HEK293 (cell line): ENCODE measurements around the gene SUSD6.

Source experiments
- CTCF ChIP-seq: fragments of 450-650 bp; formaldehyde crosslinking; IDR thresholded peaks from 2 replicates; pipeline ENCODE4 v1.5.1; 2016; ENCODE audit warnings: missing biosample characterization, missing genetic modification characterization
- ZBTB10 ChIP-seq: fragments of 450-650 bp; formaldehyde crosslinking; IDR thresholded peaks from 2 replicates; pipeline ENCODE4 v1.5.1; 2016; ENCODE audit warnings: missing biosample characterization, missing genetic modification characterization
- ZBTB20 ChIP-seq: fragments of 450-650 bp; formaldehyde crosslinking; IDR thresholded peaks from 2 replicates; pipeline ENCODE4 v1.5.1; 2016; ENCODE audit warnings: missing biosample characterization, missing genetic modification characterization
- ZNF704 ChIP-seq: fragments of 450-650 bp; formaldehyde crosslinking; IDR thresholded peaks from 2 replicates; pipeline ENCODE4 v1.5.1; 2016; ENCODE audit warnings: missing biosample characterization, missing genetic modification characterization
- ZNF76 ChIP-seq: fragments of 450-650 bp; formaldehyde crosslinking; IDR thresholded peaks from 2 replicates; pipeline ENCODE4; 2016; ENCODE audit warnings: low read depth, missing biosample characterization, missing genetic modification characterization, borderline replicate concordance
- ZNF792 ChIP-seq: fragments of 450-650 bp; formaldehyde crosslinking; IDR thresholded peaks from 2 replicates; pipeline ENCODE4 v1.5.1; 2016; ENCODE audit warnings: missing biosample characterization, missing genetic modification characterization
- ZNF837 ChIP-seq: fragments of 450-650 bp; formaldehyde crosslinking; IDR thresholded peaks from 2 replicates; pipeline ENCODE4 v1.5.1; 2016; ENCODE audit warnings: missing biosample characterization, missing genetic modification characterization

- TF ChIP-seq CTCF (no peak), ZNF76 (tag by site-specific recombination) (no peak), ZBTB20 (no peak), ZNF704 (tag by site-specific recombination) (no peak), ZBTB10 (tag by site-specific recombination) (no peak), ZNF792 (no peak), ZNF837 (no peak)
Measured at GRCh38 chr14:69676723-69677122, 65.3 kb downstream of the SUSD6 start.
